ENCODE measurements around the gene POLN.

POLN gene

GRCh38 chr4:2193326-2193725, 48.6 kb downstream of the POLN start:
- Histone ChIP-seq H3K27me3 (ENCODE audit: control insufficient read depth in 1 of 2, insufficient read depth in 2 of 2, low read length in 2 of 2) (no peaks in the 10 kb centered on the region), H3K27ac (ENCODE audit: low read length) (no peak overlapping the region), H3K9me3 (ENCODE audit: control insufficient read depth in 2 of 2, low read length in 2 of 2) (no peaks in the 10 kb centered on the region), H3K4me1 (ENCODE audit: control insufficient read depth, insufficient read depth, low read length) (no peaks in the 10 kb centered on the region), H3K4me3 (ENCODE audit: low read length in 2 of 2) (no peak overlapping the region), H3K36me3 (ENCODE audit: control insufficient read depth in 2 of 2, insufficient read depth in 2 of 2, low read length in 2 of 2) (peaks cover 6 to 7% of the 10 kb centered on the region in 2 donors), H3K9ac (ENCODE audit: low read length in 2 of 2) (no peak overlapping the region)

DNA sequence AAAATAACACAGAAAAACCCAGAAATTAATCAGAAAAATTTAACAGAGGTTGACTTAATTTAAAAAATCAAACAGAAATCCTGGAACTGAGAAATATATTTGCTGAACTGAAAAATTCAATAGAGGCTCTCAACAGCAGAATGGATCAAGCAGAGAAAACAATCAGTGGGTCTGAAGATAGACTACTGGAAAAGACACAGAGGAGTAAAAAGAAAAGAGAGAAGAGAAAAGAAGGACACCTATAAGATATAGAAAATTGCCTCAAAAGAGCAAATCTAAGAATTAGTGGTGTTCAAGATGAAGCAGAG, 55.1 kb downstream of the POLN start:
- no peak overlapping the region for H3K27ac ChIP-seq (ENCODE audit: low read length)
- peaks cover 0 to 4% of the 10 kb centered on the region in 2 donors for H3K9me3 ChIP-seq (ENCODE audit: control insufficient read depth in 2 of 2, low read length in 2 of 2)
- no peaks in the 10 kb centered on the region for H3K36me3 ChIP-seq (ENCODE audit: control insufficient read depth in 2 of 2, insufficient read depth in 2 of 2, low read length in 2 of 2)
- H3K9ac ChIP-seq (ENCODE audit: low read length in 2 of 2), result no peak overlapping the region
- no peaks in the 10 kb centered on the region for H3K4me1 ChIP-seq (ENCODE audit: control insufficient read depth, insufficient read depth, low read length)
- H3K27me3 ChIP-seq (ENCODE audit: control insufficient read depth in 1 of 2, insufficient read depth in 2 of 2, low read length in 2 of 2), result no peaks in the 10 kb centered on the region
- no peak overlapping the region for H3K4me3 ChIP-seq (ENCODE audit: low read length in 2 of 2)

GRCh38 chr4:2186133-2186864, 55.6 kb downstream of the POLN start:
- Histone ChIP-seq H3K4me1 (ENCODE audit: control insufficient read depth, insufficient read depth, low read length) (no peaks in the 10 kb centered on the region), H3K27me3 (ENCODE audit: control insufficient read depth in 1 of 2, insufficient read depth in 2 of 2, low read length in 2 of 2) (no peaks in the 10 kb centered on the region), H3K36me3 (ENCODE audit: control insufficient read depth in 2 of 2, insufficient read depth in 2 of 2, low read length in 2 of 2) (no peaks in the 10 kb centered on the region), H3K4me3 (ENCODE audit: low read length in 2 of 2) (no peak overlapping the region), H3K9me3 (ENCODE audit: control insufficient read depth in 2 of 2, low read length in 2 of 2) (peaks cover 0 to 4% of the 10 kb centered on the region in 2 donors), H3K9ac (ENCODE audit: low read length in 2 of 2) (no peak overlapping the region), H3K27ac (ENCODE audit: low read length) (no peak overlapping the region)

GRCh38 chr4:2183394-2183793, 58.5 kb downstream of the POLN start:
- Histone ChIP-seq H3K27me3 (ENCODE audit: control insufficient read depth in 1 of 2, insufficient read depth in 2 of 2, low read length in 2 of 2) (no peaks in the 10 kb centered on the region), H3K9ac (ENCODE audit: low read length in 2 of 2) (no peak overlapping the region), H3K4me1 (ENCODE audit: control insufficient read depth, insufficient read depth, low read length) (no peaks in the 10 kb centered on the region), H3K36me3 (ENCODE audit: control insufficient read depth in 2 of 2, insufficient read depth in 2 of 2, low read length in 2 of 2) (no peaks in the 10 kb centered on the region), H3K4me3 (ENCODE audit: low read length in 2 of 2) (no peak overlapping the region), H3K27ac (ENCODE audit: low read length) (no peak overlapping the region), H3K9me3 (ENCODE audit: control insufficient read depth in 2 of 2, low read length in 2 of 2) (peaks cover 0 to 4% of the 10 kb centered on the region in 2 donors)

DNA sequence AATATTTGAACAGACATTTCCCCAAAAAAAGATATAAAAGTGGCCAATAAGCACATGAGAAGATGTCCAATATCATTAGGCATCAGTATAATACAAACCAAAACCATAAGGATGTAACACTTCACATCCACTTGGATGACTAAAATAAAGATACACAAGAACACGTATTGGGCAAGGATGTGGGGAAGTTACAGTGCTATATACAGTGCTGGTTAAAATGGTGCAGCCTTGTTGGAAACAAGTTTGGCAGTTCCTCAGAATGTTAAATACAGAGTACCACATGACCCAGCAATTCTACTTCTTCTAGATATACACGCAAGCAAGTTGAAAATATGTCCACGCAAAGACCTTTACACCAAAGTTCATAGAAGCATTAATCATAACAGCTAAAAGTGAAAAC, 58.9 kb downstream of the POLN start:
- no peak overlapping the region for H3K4me3 ChIP-seq (ENCODE audit: low read length in 2 of 2)
- H3K9me3 ChIP-seq (ENCODE audit: control insufficient read depth in 2 of 2, low read length in 2 of 2), result peaks cover 0 to 4% of the 10 kb centered on the region in 2 donors
- no peak overlapping the region for H3K9ac ChIP-seq (ENCODE audit: low read length in 2 of 2)

GRCh38 chr4:2180410-2180809, 61.5 kb downstream of the POLN start:
- H3K27me3 ChIP-seq (ENCODE audit: control insufficient read depth in 1 of 2, insufficient read depth in 2 of 2, low read length in 2 of 2), result no peaks in the 10 kb centered on the region
- H3K4me3 ChIP-seq (ENCODE audit: low read length in 2 of 2), result no peak overlapping the region
- peaks cover 0 to 4% of the 10 kb centered on the region in 2 donors for H3K9me3 ChIP-seq (ENCODE audit: control insufficient read depth in 2 of 2, low read length in 2 of 2)
- H3K4me1 ChIP-seq (ENCODE audit: control insufficient read depth, insufficient read depth, low read length), result no peaks in the 10 kb centered on the region
- H3K27ac ChIP-seq (ENCODE audit: low read length), result no peak overlapping the region
- no peak overlapping the region for H3K9ac ChIP-seq (ENCODE audit: low read length in 2 of 2)
- H3K36me3 ChIP-seq (ENCODE audit: control insufficient read depth in 2 of 2, insufficient read depth in 2 of 2, low read length in 2 of 2), result peaks cover 0 to 3% of the 10 kb centered on the region in 2 donors

More for the DNA sequence above, 58.9 kb downstream of the POLN start:
- Histone ChIP-seq H3K4me1 (ENCODE audit: control insufficient read depth, insufficient read depth, low read length) (no peaks in the 10 kb centered on the region), H3K27ac (ENCODE audit: low read length) (no peak overlapping the region), H3K27me3 (ENCODE audit: control insufficient read depth in 1 of 2, insufficient read depth in 2 of 2, low read length in 2 of 2) (no peaks in the 10 kb centered on the region), H3K36me3 (ENCODE audit: control insufficient read depth in 2 of 2, insufficient read depth in 2 of 2, low read length in 2 of 2) (no peaks in the 10 kb centered on the region)

DNA sequence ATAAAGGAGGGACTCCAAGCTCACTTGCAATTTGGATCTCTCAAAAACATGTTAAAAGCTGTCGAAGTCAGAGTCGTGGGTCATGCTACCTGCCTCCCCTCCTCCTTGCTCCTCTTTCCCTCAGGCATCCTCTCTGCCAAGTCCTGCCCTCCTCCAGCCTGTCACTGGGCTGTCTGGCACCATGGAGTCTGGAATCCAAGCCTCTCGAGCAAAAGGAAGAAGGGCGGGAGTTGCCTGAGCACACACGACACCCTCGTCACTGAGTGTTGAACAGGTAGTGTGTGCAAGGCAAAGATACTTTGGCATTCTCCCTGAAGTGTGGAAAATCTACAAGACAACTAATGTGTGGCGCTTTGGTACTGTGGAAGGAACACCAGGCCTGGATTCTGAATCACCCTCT, 62.2 kb downstream of the POLN start:
- Histone ChIP-seq H3K9me3 (ENCODE audit: control insufficient read depth in 2 of 2, low read length in 2 of 2) (peaks cover 0 to 4% of the 10 kb centered on the region in 2 donors), H3K27me3 (ENCODE audit: control insufficient read depth in 1 of 2, insufficient read depth in 2 of 2, low read length in 2 of 2) (no peaks in the 10 kb centered on the region), H3K9ac (ENCODE audit: low read length in 2 of 2) (no peak overlapping the region), H3K4me1 (ENCODE audit: control insufficient read depth, insufficient read depth, low read length) (no peaks in the 10 kb centered on the region), H3K4me3 (ENCODE audit: low read length in 2 of 2) (no peak overlapping the region), H3K27ac (ENCODE audit: low read length) (no peak overlapping the region), H3K36me3 (ENCODE audit: control insufficient read depth in 2 of 2, insufficient read depth in 2 of 2, low read length in 2 of 2) (peaks cover 0 to 3% of the 10 kb centered on the region in 2 donors)

DNA sequence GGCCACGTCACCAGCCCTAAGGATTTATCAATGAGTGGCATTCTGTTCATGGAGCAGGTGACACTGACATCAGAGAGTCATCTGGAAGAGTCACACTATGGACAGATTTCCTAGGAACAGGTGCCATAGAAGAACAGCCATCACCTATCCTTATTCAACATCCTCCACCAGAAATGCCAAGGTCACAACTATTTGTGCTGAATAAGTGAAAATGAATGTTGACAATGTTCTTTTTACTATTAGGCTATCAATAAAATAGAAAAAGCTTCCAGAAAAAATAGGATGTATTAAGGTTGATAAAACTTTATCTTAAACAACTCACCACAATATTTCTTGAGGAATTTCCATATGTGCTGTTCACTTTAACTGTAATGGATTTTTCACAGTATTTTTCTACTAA, 62.9 kb downstream of the POLN start:
- H3K9me3 ChIP-seq (ENCODE audit: control insufficient read depth in 2 of 2, low read length in 2 of 2), result peaks cover 0 to 4% of the 10 kb centered on the region in 2 donors
- no peak overlapping the region for H3K27ac ChIP-seq (ENCODE audit: low read length)
- H3K4me1 ChIP-seq (ENCODE audit: control insufficient read depth, insufficient read depth, low read length), result no peaks in the 10 kb centered on the region
- H3K27me3 ChIP-seq (ENCODE audit: control insufficient read depth in 1 of 2, insufficient read depth in 2 of 2, low read length in 2 of 2), result no peaks in the 10 kb centered on the region
- peaks cover 0 to 3% of the 10 kb centered on the region in 2 donors for H3K36me3 ChIP-seq (ENCODE audit: control insufficient read depth in 2 of 2, insufficient read depth in 2 of 2, low read length in 2 of 2)
- H3K9ac ChIP-seq (ENCODE audit: low read length in 2 of 2), result no peak overlapping the region
- no peak overlapping the region for H3K4me3 ChIP-seq (ENCODE audit: low read length in 2 of 2)

DNA sequence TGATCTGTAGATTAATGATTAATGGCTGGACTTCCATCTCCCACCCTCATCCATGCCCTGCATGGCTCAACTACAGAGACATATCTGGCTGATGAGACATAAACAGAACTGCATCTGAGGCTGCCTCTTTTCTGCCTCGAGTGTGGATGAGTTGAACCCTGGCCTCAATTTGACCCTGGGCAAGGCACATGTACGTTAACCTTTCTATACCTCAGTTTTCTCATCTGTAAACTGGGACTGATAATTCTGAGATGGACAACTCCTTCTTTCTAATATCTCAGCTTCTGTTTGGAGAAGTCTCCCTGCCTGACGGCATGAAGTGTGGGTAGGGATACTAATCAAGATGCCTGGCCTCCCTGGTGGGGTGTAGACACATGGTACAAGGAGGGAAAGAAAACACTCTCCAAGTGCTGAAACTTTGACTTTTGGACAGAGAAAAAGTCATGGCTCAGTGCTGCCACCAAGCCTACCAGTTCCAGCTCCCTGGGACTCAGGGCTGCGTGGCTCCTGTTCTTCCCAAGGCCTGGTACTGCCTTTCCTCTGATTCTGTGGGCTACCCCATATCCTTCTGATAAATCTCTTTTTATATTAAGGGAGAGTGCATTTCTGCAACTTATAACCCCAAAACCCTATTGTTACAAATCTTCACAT, 64.4 kb downstream of the POLN start:
- H3K36me3 ChIP-seq (ENCODE audit: control insufficient read depth in 2 of 2, insufficient read depth in 2 of 2, low read length in 2 of 2), result peaks cover 0 to 3% of the 10 kb centered on the region in 2 donors
- no peaks in the 10 kb centered on the region for H3K4me1 ChIP-seq (ENCODE audit: control insufficient read depth, insufficient read depth, low read length)
- no peak overlapping the region for H3K9ac ChIP-seq (ENCODE audit: low read length in 2 of 2)
- H3K4me3 ChIP-seq (ENCODE audit: low read length in 2 of 2), result no peak overlapping the region
- no peaks in the 10 kb centered on the region for H3K27me3 ChIP-seq (ENCODE audit: control insufficient read depth in 1 of 2, insufficient read depth in 2 of 2, low read length in 2 of 2)
- H3K9me3 ChIP-seq (ENCODE audit: control insufficient read depth in 2 of 2, low read length in 2 of 2), result peaks cover 0 to 4% of the 10 kb centered on the region in 2 donors
- no peak overlapping the region for H3K27ac ChIP-seq (ENCODE audit: low read length)

DNA sequence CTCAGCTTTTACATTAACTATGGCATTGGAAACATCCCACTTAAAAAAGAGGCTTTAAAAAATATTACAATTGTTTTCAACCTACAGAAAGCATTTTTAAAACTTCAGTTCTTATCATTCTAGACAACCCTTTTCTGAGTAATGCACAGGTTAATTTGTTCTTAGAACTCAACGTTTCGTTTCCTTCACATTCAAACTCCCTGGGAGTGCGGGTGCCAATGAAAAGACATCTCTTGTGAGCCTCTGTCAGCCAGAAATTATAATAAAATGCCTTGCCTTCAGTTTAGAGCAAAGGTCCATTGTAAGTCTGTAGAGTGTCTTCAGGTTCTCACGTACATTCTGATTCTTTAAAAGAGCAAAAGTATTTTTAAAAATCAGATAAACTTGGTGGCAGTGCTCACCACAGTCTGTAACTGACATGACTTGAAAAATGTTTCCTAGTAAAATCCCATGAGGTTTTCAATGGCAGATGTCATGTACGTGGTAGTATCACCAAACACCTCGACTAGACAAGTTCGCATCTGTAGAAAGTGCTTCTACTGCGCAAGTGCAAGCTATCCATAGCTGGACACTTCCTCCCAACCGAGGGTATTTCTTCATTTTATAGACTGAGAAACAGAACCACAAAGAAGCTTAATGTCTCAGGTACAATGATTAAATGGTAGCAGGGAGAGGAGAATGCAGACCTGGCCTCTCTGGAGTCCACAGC, 65.8 kb downstream of the POLN start:
- no peak overlapping the region for H3K4me3 ChIP-seq (ENCODE audit: low read length in 2 of 2)
- no peaks in the 10 kb centered on the region for H3K27me3 ChIP-seq (ENCODE audit: control insufficient read depth in 1 of 2, insufficient read depth in 2 of 2, low read length in 2 of 2)
- no peak overlapping the region for H3K27ac ChIP-seq (ENCODE audit: low read length)
- H3K4me1 ChIP-seq (ENCODE audit: control insufficient read depth, insufficient read depth, low read length), result no peaks in the 10 kb centered on the region
- no peaks in the 10 kb centered on the region for H3K9me3 ChIP-seq (ENCODE audit: control insufficient read depth in 2 of 2, low read length in 2 of 2)
- peaks cover 0 to 3% of the 10 kb centered on the region in 2 donors for H3K36me3 ChIP-seq (ENCODE audit: control insufficient read depth in 2 of 2, insufficient read depth in 2 of 2, low read length in 2 of 2)
- no peak overlapping the region for H3K9ac ChIP-seq (ENCODE audit: low read length in 2 of 2)

- Histone ChIP-seq H3K27ac (ENCODE audit: low read length) (no peak overlapping the region), H3K4me3 (ENCODE audit: low read length in 2 of 2) (no peak overlapping the region), H3K4me1 (ENCODE audit: control insufficient read depth, insufficient read depth, low read length) (no peaks in the 10 kb centered on the region), H3K9ac (ENCODE audit: low read length in 2 of 2) (no peak overlapping the region), H3K36me3 (ENCODE audit: control insufficient read depth in 2 of 2, insufficient read depth in 2 of 2, low read length in 2 of 2) (peaks cover 0 to 5% of the 10 kb centered on the region in 2 donors), H3K27me3 (ENCODE audit: control insufficient read depth in 1 of 2, insufficient read depth in 2 of 2, low read length in 2 of 2) (no peaks in the 10 kb centered on the region), H3K9me3 (ENCODE audit: control insufficient read depth in 2 of 2, low read length in 2 of 2) (no peaks in the 10 kb centered on the region)
Observed at GRCh38 chr4:2174061-2174460, 67.9 kb downstream of the POLN start.
